HepG2 (cell line): Measurements from ENCODE around the gene PRR11. TPM values are rescaled to one million over a fixed set of nuclear protein-coding genes. Genes with fewer than 3 reads are reported as not detected.

Source experiments
- ADNP ChIP-seq: sonication (generic); formaldehyde crosslinking; IDR thresholded peaks from 2 replicates; pipeline ENCODE4 v1.4.0; 2020; ENCODE audit warnings: missing genetic modification reagents
- ASH2L ChIP-seq: fragments of 300-600, 200-600 bp; sonication (generic); IDR thresholded peaks from 2 replicates; pipeline ENCODE4 v1.7.0; 2017; ENCODE audit warnings: low read depth, mild to moderate bottlenecking, moderate library complexity, mixed read lengths, low read length; ENCODE audit not compliant: insufficient read length
- DR1 ChIP-seq: sonication (generic); formaldehyde crosslinking; IDR thresholded peaks from 2 replicates; pipeline ENCODE4 v1.8.0; 2021; ENCODE audit warnings: mild to moderate bottlenecking, missing genetic modification reagents, inconsistent platforms
- ETV5 ChIP-seq: IDR thresholded peaks from 2 replicates; pipeline ENCODE4 v1.6.1; 2018; ENCODE audit warnings: missing biosample characterization, missing genetic modification reagents, inconsistent platforms, borderline replicate concordance
- FOSL1 ChIP-seq: sonication (generic); formaldehyde crosslinking; IDR thresholded peaks from 2 replicates; pipeline ENCODE4 v1.9.0; 2021; ENCODE audit warnings: missing genetic modification reagents, borderline replicate concordance
- FOXP1 ChIP-seq, 2 experiments: fragments of 450-650 bp in 1 of 2; IDR thresholded peaks; 2 replicates each; pipeline ENCODE4 v1.6.1; 2017 to 2018; ENCODE audit warnings: antibody characterized with exemption in 1 of 2
- GPN1 ChIP-seq: sonication (generic); formaldehyde crosslinking; IDR thresholded peaks from 2 replicates; pipeline ENCODE4 v1.5.1; 2020; ENCODE audit warnings: missing genetic modification reagents, borderline replicate concordance
- KAT8 ChIP-seq: IDR thresholded peaks from 2 replicates; pipeline ENCODE4 v1.6.1; 2016; ENCODE audit warnings: missing genetic modification reagents, missing compliant biosample characterization
- MED8 ChIP-seq: sonication (generic); formaldehyde crosslinking; IDR thresholded peaks from 2 replicates; pipeline ENCODE4 v1.8.1; 2023; ENCODE audit warnings: mild to moderate bottlenecking, missing genetic modification reagents; ENCODE audit not compliant: insufficient replicate concordance
- NPAS2 ChIP-seq: sonication (generic); formaldehyde crosslinking; IDR thresholded peaks from 2 replicates; pipeline ENCODE4 v1.8.0; 2022; ENCODE audit warnings: mild to moderate bottlenecking, missing genetic modification reagents, borderline replicate concordance
- PAX8 ChIP-seq: sonication (generic); formaldehyde crosslinking; IDR thresholded peaks from 2 replicates; pipeline ENCODE4 v1.8.0; 2022; ENCODE audit warnings: mild to moderate bottlenecking, missing genetic modification reagents, borderline replicate concordance
- PCBP1 ChIP-seq: fragments of 200-400 bp; formaldehyde crosslinking; IDR thresholded peaks from 2 replicates; pipeline ENCODE4 v1.6.1; 2017; ENCODE audit warnings: mild to moderate bottlenecking, low read depth, low read length, borderline replicate concordance
- SIX1 ChIP-seq: sonication (generic); formaldehyde crosslinking; IDR thresholded peaks from 2 replicates; pipeline ENCODE4 v1.4.0; 2020; ENCODE audit warnings: missing genetic modification reagents, borderline replicate concordance
- STAG1 ChIP-seq: sonication (generic); formaldehyde crosslinking; IDR thresholded peaks from 2 replicates; pipeline ENCODE4 v1.4.0; 2020; ENCODE audit warnings: missing genetic modification reagents
- U2AF1 ChIP-seq: fragments of 200-400 bp; formaldehyde crosslinking; optimal IDR thresholded peaks from 2 replicates; pipeline ENCODE3; 2017; ENCODE audit warnings: mild to moderate bottlenecking, low read depth, low read length
- YEATS4 ChIP-seq: sonication (generic); formaldehyde crosslinking; IDR thresholded peaks from 2 replicates; pipeline ENCODE4 v1.4.0; 2020; ENCODE audit warnings: missing genetic modification reagents, borderline replicate concordance
- ZC3H4 ChIP-seq: sonication (generic); formaldehyde crosslinking; IDR thresholded peaks from 2 replicates; pipeline ENCODE4 v1.4.0; 2020; ENCODE audit warnings: missing genetic modification reagents, borderline replicate concordance
- ZEB1 ChIP-seq: IDR thresholded peaks from 2 replicates; pipeline ENCODE4 v1.6.1; 2012; ENCODE audit warnings: mild to moderate bottlenecking, low read depth, inconsistent platforms; ENCODE audit not compliant: insufficient replicate concordance
- ZNF484 ChIP-seq: sonication (generic); formaldehyde crosslinking; IDR thresholded peaks from 2 replicates; pipeline ENCODE4 v1.5.1; 2020; ENCODE audit warnings: mild to moderate bottlenecking, low read depth, missing genetic modification reagents, borderline replicate concordance
- ZNF556 ChIP-seq: sonication (generic); formaldehyde crosslinking; IDR thresholded peaks from 2 replicates; pipeline ENCODE4 v1.4.0; 2020; ENCODE audit warnings: mild to moderate bottlenecking, missing genetic modification reagents, borderline replicate concordance
- ZNF850 ChIP-seq: sonication (generic); formaldehyde crosslinking; conservative IDR thresholded peaks from 2 replicates; pipeline ENCODE4 v1.9.0; 2021; ENCODE audit warnings: mild to moderate bottlenecking, missing genetic modification reagents
- ZSCAN20 ChIP-seq: sonication (generic); formaldehyde crosslinking; IDR thresholded peaks from 2 replicates; pipeline ENCODE4 v1.4.0; 2020; ENCODE audit warnings: missing genetic modification reagents, mild to moderate bottlenecking, borderline replicate concordance
- polyA plus RNA-seq, 8 experiments: library from polyadenylated mRNA; depleted of rRNA in 3 of 8; stranded (reverse) in 7 of 8; unstranded in 1 of 8; fragments of >200 nt; fragmentation: Illumina TruSeq in 4 of 8; extraction: Trizol in 4 of 8; gene quantifications; 2 replicates each; pipeline versions ENCODE4 v1.2.1 to v1.2.3, GENCODE V29; 2011 to 2016; ENCODE audit warnings: low read depth in 4 of 8, missing spikeins in 1 of 8, mixed read lengths in 1 of 8; ENCODE audit not compliant: insufficient read depth in 1 of 8
- total RNA-seq, 5 experiments: library from RNA; depleted of rRNA; stranded (reverse); fragments of >200 nt; fragmentation: Illumina TruSeq; extraction: Trizol; gene quantifications; 2 replicates each; pipeline ENCODE4 v1.2.3, GENCODE V29; 2016; ENCODE audit warnings: low read depth in 1 of 5
- TF ChIP-seq, protein P1 (sequence below): sonication (generic); formaldehyde crosslinking; IDR thresholded peaks from 2 replicates; pipeline ENCODE4 v1.5.0; 2020; ENCODE audit warnings: mild to moderate bottlenecking, missing genetic modification reagents, borderline replicate concordance
- TF ChIP-seq, protein P2 (sequence below): sonication (generic); formaldehyde crosslinking; IDR thresholded peaks from 2 replicates; pipeline ENCODE4 v1.8.0; 2022; ENCODE audit warnings: mild to moderate bottlenecking, missing genetic modification reagents, borderline replicate concordance
- TF ChIP-seq, protein P3 (sequence below): sonication (generic); formaldehyde crosslinking; IDR thresholded peaks from 2 replicates; pipeline ENCODE4 v1.9.0; 2022; ENCODE audit warnings: low read depth, missing genetic modification reagents

PRR11 gene
- total and polyA plus RNA-seq, 2 of the 13 experiments (the other 11 are each of a cell fraction or from before 2014, with no cell fraction given), result 35.7 to 39.2 TPM

DNA sequence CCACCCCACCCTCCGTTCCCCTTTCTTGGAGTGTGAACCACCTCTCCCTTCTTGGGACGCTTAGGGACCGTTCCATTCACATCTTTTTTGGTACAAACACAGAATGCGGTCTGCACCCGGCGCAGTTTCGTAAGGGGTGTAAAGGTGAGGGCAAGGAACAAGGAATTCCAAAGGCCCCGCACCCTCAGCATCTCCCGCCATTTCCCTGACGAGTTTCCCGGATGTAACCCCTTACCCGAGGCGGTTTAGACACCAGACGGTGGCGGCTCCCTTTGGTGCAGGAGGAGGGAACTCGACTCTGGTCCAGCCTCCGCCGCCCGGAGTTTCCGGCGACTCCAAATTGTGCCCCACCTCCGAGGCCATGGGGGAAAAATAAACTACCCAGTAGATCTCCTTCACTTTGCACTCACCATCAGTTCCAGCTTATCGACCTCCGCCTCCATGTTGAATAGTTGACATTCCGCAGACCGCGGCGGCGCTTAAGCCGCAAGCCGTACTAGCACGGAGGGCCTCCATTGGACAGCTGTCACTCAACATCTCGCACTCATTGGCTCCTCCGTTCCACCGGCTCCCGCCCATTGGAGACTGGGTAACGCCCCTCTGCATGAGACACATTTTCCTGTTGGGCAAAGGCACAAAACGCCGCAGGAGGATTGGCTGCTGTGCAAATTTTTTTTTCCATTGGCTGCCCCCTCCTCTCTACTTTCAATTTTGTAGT is 666 bp upstream of the PRR11 start, which contains the start of gene SKA2 (continued):
- TF ChIP-seq FOSL1 (CRISPR knock-in tag) (no peak), KAT8 (CRISPR knock-in tag) (peak; percentile 83), DR1 (peak; percentile 59; the same call in 1 of the 2 replicates), NPAS2 (CRISPR knock-in tag) (no peak), PCBP1 (peak; percentile 96; the same call in 1 of the 2 replicates), STAG1 (CRISPR knock-in tag) (no peak), ADNP (no peak), ZEB1 (no peak), ZC3H4 (CRISPR knock-in tag) (no peak), PAX8 (CRISPR knock-in tag) (peak; percentile 90; the same call in 1 of the 2 replicates), ASH2L (peak; percentile 100), U2AF1 (peak; percentile 85), SIX1 (CRISPR knock-in tag) (no peak), MED8 (CRISPR knock-in tag) (peak; percentile 21), ZNF556 (CRISPR knock-in tag) (peak; percentile 70; the same call in 1 of the 2 replicates), YEATS4 (no peak), ZSCAN20 (CRISPR knock-in tag) (no peak), ZNF850 (CRISPR knock-in tag) (no peak), ZNF484 (no peak), ETV5 (0 out of 2 replicates have a peak, but pooled peaks have one; percentile 41), FOXP1 (IDR thresholded peaks at IDR 0.05) (no peak), FOXP1 (CRISPR knock-in tag; IDR thresholded peaks at IDR 0.05) (no peak), GPN1 (CRISPR knock-in tag) (no peak)
- TF ChIP-seq, protein P1, sequence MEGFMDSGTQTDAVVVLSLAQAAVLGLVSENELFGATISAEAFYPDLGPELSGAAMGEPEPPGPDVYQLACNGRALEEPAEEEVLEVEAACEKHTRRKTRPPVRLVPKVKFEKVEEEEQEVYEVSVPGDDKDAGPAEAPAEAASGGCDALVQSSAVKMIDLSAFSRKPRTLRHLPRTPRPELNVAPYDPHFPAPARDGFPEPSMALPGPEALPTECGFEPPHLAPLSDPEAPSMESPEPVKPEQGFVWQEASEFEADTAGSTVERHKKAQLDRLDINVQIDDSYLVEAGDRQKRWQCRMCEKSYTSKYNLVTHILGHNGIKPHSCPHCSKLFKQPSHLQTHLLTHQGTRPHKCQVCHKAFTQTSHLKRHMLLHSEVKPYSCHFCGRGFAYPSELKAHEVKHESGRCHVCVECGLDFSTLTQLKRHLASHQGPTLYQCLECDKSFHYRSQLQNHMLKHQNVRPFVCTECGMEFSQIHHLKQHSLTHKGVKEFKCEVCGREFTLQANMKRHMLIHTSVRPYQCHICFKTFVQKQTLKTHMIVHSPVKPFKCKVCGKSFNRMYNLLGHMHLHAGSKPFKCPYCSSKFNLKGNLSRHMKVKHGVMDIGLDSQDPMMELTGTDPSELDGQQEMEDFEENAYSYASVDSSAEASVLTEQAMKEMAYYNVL, result no peak
- TF ChIP-seq, protein P2, sequence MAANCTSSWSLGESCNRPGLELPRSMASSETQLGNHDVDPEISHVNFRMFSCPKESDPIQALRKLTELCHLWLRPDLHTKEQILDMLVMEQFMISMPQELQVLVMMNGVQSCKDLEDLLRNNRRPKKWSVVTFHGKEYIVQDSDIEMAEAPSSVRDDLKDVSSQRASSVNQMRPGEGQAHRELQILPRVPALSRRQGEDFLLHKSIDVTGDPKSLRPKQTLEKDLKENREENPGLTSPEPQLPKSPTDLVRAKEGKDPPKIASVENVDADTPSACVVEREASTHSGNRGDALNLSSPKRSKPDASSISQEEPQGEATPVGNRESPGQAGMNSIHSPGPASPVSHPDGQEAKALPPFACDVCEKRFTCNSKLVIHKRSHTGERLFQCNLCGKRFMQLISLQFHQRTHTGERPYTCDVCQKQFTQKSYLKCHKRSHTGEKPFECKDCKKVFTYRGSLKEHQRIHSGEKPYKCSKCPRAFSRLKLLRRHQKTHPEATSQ (CRISPR knock-in tag), result no peak
- TF ChIP-seq, protein P3, sequence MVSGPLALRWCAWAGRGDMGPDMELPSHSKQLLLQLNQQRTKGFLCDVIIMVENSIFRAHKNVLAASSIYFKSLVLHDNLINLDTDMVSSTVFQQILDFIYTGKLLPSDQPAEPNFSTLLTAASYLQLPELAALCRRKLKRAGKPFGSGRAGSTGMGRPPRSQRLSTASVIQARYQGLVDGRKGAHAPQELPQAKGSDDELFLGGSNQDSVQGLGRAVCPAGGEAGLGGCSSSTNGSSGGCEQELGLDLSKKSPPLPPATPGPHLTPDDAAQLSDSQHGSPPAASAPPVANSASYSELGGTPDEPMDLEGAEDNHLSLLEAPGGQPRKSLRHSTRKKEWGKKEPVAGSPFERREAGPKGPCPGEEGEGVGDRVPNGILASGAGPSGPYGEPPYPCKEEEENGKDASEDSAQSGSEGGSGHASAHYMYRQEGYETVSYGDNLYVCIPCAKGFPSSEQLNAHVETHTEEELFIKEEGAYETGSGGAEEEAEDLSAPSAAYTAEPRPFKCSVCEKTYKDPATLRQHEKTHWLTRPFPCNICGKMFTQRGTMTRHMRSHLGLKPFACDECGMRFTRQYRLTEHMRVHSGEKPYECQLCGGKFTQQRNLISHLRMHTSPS, result no peak
